DOHH2 (cell line): ENCODE results near the gene MSRB3.

Experiments used
- CTCF ChIP-seq: fragments of 200-600 bp; sonication (generic); IDR thresholded peaks from one replicate; pipeline ENCODE4 v1.5.1; 2014; ENCODE audit warnings: antibody characterized with exemption, mild to moderate bottlenecking, low read depth, low read length; ENCODE audit not compliant: poor library complexity, severe bottlenecking
- EZH2phosphoT487 ChIP-seq: fragments of 200-600 bp; sonication (generic); IDR thresholded peaks from 2 replicates; pipeline ENCODE4 v1.6.1; 2017; ENCODE audit warnings: borderline replicate concordance, mild to moderate bottlenecking, antibody characterized with exemption, low read length, moderate library complexity, mixed read lengths

DNA sequence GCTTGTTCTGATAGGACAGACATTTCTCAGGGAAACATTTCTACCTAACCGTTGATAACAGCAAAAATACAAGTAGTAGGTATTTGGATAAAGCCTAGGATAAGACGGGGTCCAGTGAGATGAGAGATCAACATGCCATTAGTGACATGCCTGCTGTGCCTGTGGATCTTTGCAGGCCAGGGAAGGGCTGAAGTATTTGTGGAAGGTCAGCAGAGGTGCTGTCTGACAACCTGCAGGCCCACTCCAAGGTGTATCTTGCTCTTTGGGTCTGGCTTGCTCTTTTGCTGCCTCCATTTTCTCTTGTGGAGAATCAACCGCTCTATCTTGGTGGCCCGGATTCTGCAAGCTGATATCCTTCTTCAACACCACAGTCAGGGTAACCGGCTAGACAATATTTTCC, 46.7 kb downstream of the MSRB3 start:
- no peak for TF ChIP-seq CTCF
- no peak for TF ChIP-seq EZH2phosphoT487
